Smooth muscle cell of the umbilical artery (primary cell): ENCODE data around the gene PGS1. TPM values are rescaled to one million over a fixed set of nuclear protein-coding genes. Genes with fewer than 3 reads are reported as not detected.

Experiments
- total RNA-seq: library from RNA; depleted of rRNA; stranded (reverse); fragments of >200 nt; gene quantifications from 2 replicates; pipeline ENCODE4 v1.2.3, GENCODE V29; 2014

Gene PGS1, protein sequence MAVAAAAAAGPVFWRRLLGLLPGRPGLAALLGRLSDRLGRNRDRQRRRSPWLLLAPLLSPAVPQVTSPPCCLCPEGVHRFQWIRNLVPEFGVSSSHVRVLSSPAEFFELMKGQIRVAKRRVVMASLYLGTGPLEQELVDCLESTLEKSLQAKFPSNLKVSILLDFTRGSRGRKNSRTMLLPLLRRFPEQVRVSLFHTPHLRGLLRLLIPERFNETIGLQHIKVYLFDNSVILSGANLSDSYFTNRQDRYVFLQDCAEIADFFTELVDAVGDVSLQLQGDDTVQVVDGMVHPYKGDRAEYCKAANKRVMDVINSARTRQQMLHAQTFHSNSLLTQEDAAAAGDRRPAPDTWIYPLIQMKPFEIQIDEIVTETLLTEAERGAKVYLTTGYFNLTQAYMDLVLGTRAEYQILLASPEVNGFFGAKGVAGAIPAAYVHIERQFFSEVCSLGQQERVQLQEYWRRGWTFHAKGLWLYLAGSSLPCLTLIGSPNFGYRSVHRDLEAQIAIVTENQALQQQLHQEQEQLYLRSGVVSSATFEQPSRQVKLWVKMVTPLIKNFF
- 35.7 and 40.4 TPM in 2 replicates for total RNA-seq

DNA sequence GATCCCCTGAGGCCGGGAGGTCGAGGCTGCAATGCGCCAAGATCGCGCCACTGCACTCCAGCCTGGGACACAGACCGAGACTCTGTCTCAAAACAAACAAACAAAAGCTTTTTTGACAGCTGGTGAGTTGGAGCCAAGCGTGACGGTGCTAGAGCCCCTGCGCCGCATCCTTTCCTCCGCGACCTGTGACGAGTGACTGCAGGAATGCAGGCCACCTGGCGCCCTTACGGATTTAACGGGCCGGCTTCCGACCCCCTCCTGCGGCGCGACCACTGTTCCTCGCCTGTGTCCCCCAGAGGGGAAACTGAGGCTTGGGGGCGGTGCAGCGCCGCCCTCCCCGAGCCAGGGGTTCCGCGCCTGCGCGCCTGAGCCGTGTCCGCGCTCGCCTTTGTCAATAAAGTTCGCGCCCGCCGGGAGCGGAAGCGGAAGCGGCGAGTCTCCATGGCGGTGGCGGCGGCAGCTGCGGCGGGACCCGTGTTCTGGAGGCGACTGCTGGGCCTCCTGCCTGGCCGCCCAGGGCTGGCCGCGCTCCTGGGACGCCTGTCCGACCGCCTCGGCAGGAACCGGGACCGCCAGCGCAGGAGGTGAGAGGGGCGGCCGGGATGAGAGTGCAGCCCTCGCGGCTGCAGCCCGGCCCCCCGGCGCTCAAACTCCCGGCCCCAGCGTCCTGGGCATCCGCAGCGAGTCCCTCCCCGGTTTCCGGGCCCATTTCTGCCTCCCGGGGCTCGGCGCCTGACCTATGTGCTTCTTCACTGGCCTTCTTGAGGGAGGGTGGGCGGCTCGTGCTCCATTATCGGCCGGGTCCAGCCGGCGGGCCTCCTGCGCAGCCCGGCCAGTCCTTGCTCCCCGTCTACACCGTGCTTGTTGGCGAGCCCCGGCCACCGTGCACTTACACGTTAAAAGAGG is at the start of gene PGS1:
PGS1 (plus strand) TSS at position 425 of the 906 bp plus-strand sequence; CDS start at position 442, 17 bp downstream.

DNA sequence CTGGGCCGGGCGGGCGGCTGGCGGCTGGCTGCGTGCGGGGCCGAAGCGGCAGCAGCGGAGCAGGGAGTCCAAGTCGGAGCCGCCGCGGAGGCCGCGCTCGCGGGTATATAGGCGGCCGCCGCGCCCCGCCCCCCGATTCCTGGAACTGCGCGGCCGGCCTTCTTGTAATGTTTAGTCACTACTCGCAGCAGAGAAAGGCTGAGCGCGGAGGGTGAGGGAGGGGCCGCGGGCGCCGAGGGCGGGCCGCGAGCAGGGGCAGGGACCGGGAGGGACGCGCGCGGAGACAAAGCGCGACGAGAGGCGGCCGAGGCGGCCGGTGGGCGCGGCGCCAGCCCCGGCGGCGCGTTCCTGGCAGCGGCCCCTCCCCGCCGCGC is 18.5 kb upstream of the PGS1 start, which contains the start of gene SOCS3:
SOCS3 (minus strand) TSS at position 81 of the 374 bp plus-strand sequence. CDS start 982 bp downstream, outside the sequence.

Other genes with a start within 250 kb of the PGS1 start
- gene TMC6, start 249.9 kb upstream of the PGS1 start, total RNA-seq, result 0.42 and 1.2 TPM in 2 replicates
- gene TMC8, start 247.9 kb upstream of the PGS1 start, total RNA-seq, result not detected in 2 replicates
- not detected in 2 replicates for gene C17orf99, start 232.3 kb upstream of the PGS1 start, total RNA-seq
- gene SYNGR2, start 210.1 kb upstream of the PGS1 start, total RNA-seq, result 17.8 and 32.0 TPM in 2 replicates
- gene TK1, start 191.6 kb upstream of the PGS1 start, total RNA-seq, result 15.1 and 45.9 TPM in 2 replicates
- 24.6 and 26.4 TPM in 2 replicates for gene AFMID, start 191.3 kb upstream of the PGS1 start, total RNA-seq
- gene BIRC5, start 164.4 kb upstream of the PGS1 start, total RNA-seq, result 4.8 and 21.0 TPM in 2 replicates
- gene TMEM235, start 147.0 kb upstream of the PGS1 start, total RNA-seq, result not detected in 2 replicates
- gene SOCS3, start 18.6 kb upstream of the PGS1 start, total RNA-seq, result 10.2 and 81.4 TPM in 2 replicates
- 0.30 TPM in 1 of 2 replicates, not detected in the other for gene DNAH17, start 198.7 kb downstream of the PGS1 start, total RNA-seq